NCI-H345 treated with DMSO at 0.1 percent for 48 hours (cell line): ENCODE data around the gene DIP2C.
"Not testable (repeated sequence)": the region's sequence is repeated elsewhere in the genome, so short reads cannot be mapped to it uniquely, and the experiment has no call there.

Experiments used
- DNase-seq: peaks from one replicate; lab custom pipeline; 2025; ENCODE audit not compliant: unreplicated experiment; lab: John Stamatoyannopoulos, UW

The DIP2C gene

GRCh38 chr10:600234-600633, 89.2 kb downstream of the DIP2C start:
- DNase-seq: no peak

DNA sequence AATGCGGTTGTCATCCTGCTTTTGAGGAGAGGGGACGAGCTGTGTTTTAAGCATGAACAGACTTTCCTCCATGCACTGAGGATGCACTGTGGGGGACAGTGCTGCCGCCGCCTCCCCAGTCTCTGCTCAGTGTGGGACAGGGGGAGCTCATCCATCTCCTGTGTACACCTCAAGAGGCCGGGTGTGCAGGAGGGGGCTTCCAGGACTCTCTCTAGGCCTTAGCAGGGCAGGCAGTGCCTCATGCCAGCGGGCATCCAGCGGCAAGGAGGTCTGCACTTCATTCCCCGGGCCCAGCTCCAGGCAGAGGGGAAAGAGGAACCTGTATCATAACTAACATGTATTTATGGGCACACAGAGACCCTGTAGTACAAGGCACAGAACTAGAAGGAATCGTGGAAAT, 89.7 kb downstream of the DIP2C start:
- no peak for DNase-seq

DNA sequence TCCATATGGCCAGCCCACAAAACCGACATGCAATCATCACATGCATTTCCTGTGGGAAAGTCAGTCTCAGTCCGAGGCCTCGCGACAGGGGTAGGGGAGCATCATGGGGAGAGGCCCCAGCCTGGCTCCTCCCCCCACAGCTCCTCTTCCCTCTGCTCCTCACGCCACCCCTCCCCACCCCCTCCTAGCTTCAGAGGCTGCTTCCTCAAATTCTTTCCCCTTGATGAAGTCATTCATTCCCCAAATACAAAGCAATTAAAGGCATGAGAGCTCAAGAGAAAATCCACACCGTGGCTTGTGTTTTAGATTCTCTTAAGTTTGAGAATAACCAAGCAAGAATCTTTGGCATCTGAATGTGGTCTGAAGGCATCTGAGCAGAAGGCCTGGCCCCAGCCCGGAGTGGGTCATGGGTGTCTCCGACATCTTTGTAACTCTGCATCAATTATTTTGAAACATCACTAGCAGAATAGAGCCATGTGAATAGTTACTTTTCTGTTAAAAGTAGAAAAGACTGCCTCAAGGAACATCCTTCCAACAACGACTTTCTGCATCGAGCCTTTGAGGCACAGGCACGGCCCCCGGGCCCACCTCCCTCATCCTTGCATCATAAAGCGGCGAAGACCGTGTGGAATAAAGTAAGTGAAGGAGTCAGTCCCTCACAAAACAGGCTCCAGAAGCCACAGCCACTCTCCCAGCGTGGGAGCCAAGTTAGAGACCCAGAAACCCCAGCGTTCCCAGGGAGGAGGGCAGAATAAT, 90.9 kb downstream of the DIP2C start:
- no peak for DNase-seq

DNA sequence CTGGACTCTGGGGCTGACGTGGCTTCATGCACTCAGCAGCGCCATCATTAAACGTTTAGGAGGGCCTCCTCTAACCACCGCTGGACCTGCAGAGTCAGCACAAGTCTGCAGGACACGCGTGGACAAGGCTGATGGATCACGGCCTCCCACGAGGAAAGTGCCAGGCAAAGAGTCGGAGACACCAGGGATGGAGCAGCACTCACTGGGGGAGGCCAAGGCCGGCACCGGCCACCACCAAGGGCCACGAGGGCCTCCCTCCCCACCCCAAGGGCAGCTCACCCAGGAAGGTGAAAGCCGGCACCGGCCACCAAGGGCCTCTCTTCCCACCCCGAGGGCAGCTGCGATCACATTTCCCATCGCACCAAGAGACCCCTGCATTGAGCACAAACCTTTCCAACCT, 91.5 kb downstream of the DIP2C start:
- no peak for DNase-seq

DNA sequence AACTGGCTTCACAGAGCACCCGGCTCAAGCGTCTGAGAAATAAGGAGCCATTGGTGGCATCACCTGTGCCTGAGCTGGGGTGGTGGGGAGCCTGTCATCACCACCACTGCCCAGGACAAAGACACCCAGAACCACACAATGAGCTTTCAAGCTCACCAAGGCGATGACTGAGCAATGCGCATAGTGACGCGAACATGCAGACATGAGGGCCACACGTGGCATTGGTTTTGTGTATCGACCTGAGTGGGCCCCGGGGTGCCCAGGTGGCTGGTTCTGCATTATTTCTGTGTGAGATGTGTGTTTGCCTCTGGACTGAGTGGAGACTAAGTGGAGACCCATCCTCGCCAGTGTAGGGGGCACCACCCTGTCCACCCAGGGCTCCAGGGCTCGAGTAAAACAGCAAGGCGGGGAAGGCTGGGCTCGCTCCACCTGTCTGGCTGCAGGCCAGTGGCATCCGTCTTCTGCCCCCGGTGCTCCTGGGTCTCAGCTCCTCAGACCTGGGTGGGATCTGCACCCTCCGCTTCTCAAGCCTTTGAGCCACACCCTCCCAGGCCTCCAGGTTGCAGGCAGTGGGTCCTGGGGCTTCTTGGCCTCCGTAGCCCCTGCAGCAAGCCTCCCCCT, 92.6 kb downstream of the DIP2C start:
- no peak for DNase-seq

GRCh38 chr10:596131-596530, 93.3 kb downstream of the DIP2C start:
- not testable (repeated sequence) for DNase-seq

DNA sequence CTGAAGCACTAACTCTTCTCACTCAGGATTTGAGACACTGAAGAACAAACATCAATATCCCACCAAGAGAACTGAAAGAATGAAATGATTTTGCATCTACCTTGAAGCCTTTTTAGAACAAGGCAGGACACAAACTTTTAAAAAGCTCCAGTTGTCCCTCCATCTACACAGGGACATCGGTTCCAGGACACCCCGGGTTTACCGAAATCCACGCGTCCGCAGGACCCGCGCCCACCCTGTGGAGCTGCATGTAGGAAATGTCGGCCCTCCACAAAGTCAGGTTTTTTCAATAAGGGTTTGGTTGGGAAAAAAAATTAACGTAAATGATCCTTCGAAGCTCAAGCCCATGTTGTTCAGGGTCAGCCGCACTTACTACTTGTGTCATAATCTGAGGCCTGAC, 94.0 kb downstream of the DIP2C start:
- DNase-seq: no peak

GRCh38 chr10:594584-595270, 94.7 kb downstream of the DIP2C start:
- DNase-seq: no peak

DNA sequence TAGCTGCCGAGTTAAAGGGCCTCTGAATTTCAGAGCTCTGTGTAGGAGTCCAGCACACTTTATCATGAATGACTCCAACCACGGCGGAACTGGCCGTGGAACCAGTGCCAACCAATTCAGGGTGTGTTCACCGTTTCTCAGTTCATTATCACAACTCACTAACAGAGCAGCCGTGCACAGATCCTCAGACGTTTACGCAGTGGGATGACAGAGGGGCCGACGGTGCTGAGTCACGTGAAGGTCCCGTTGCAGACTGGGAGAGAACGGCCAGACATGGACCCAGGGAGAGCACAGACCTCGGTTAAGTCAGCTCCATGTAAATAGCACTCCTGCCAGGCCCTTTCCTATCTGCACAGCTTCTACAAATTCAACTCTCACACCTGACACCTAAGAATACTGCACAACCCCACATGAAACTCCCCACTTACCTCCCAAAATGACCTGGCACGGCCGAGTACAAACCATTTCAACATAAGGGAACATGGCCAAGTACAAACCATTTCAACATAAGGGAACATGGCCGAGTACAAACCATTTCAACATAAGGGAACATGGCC, 95.5 kb downstream of the DIP2C start:
- no peak for DNase-seq

DNA sequence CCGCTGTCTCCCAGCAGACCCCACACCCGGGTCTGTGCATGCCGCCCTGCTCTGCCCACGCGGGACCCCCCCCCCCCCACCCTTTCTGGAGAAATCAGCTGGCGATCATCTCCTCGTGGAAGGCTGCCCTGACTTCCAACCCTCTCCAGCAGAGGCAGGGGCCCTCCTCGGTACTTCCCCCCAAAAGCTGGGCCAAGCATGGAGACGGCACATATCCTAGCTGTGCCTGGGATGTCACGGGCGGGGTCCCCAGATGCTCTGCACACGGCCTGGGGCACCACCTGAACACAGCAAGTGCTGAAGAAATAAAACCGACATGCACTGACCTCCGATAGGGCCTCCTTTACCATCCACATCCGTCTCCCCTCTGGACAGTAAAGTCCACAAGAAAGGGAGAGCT, 96.0 kb downstream of the DIP2C start:
- no peak for DNase-seq

GRCh38 chr10:593016-593415, 96.5 kb downstream of the DIP2C start:
- DNase-seq: no peak

DNA sequence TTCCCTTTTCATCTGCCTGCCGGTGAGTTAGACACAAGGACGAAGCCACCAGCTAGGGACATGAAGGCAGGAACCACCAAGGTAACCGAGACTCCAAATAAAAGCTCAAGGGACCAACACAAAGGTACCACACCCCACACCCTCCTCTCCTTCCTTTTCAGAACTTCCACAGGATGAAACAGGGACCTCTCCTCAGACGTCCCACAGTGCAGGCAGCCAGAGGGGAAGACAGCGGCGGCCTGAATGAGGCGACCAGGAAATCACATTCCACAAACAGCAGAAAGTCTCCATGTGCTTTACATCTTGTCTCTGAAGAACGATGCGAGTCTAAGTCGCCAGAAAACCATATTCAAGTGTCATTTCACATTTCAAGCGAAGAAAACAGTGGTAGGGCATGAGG, 97.8 kb downstream of the DIP2C start:
- no peak for DNase-seq

- no peak for DNase-seq
Observed at GRCh38 chr10:590721-591120, 98.7 kb downstream of the DIP2C start.

DNA sequence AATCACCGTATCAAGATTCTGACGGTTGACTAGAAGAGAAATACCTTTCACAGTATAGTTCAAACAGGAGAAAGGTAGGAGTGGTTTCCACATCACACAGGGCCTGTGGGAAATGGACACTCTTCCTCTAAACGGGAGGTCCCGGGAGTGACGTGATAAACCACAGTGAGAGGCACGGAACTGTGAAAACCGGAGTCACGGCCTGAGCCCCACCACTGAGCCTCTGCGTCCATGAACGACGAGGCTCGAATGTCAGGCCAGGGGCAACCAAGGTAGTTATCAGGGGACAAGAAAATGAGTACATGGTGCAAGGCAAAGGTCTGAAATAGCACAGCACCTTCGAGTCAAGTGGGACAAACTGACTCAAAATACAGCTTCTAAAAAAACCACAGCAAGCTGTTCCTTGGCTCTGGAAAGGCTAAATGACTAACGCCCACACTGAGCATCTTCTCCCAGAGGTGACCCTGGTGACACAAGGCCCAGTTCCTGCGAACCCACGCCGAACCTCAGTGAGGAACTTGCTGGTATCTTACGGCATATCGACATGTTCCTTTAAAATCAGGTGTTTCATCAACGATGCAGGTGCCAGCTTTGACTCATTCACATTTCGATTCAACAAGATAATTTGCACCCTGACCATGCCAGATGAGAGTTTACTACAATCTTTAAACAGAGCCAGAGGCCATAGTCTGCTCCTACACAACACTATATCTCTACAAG, 99.3 kb downstream of the DIP2C start:
- DNase-seq: no peak

DNA sequence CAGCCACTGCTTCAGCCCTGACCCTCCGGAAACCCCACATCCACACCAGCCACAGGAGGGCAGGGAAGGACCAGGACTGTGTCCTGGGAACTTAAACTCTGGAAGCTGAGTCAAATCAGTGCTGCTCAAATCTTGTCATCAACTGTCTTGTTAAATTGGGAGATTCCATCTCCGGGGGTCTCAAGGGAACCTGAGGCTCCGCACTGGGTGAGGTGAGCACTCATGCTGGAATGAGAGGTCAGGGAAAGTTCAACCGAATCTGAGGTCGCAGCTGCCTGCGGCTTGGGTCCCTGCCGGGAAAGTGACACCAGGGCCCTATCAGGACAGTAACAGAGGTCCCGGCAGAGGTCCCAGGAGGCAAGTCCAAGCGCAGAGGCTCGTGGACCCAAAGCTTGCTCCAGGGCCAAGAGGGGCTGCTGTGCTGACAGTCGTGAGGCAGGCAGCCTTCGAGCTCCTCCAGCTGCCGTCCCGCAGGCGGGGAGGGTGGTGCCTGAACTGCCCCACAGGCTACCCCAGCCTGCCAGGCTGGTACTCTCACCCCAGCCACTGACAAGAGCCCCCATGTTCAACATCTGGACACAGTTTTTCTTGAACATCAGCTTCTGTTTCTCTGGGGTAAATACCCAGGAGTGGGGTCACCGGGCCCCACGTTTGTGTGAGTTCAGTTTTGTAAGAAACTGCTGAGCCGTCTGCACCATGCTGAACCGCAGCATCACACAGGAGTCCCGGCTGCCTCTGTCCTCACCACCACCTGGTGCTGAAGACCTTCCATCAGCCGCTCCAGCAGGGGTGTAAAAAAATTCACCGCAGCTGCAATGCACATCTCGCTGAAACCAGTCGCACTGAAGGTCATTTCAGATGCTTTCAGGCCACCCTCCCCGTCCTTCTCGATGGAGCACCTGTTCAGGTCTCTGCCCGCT, 101.0 kb downstream of the DIP2C start:
- no peak for DNase-seq

DNA sequence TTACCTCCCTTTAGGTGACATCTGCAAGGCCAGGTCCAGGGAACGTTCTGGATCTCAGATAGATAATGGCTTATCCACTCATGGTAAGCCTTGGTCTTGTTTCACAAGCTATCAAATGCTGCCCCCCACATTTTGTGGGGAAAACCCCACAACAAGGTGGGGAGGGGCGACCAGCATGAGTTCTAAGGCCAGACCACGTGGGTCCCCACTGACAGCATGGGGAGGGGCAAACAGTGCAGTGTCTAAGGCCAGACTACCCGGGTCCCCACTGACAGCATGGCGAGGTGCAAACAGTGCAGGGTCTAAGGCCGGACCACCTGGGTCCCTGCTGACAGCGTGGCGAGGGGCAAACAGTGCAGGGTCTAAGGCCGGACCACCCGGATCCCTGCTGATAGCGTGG, 102.8 kb downstream of the DIP2C start:
- no peak for DNase-seq

DNA sequence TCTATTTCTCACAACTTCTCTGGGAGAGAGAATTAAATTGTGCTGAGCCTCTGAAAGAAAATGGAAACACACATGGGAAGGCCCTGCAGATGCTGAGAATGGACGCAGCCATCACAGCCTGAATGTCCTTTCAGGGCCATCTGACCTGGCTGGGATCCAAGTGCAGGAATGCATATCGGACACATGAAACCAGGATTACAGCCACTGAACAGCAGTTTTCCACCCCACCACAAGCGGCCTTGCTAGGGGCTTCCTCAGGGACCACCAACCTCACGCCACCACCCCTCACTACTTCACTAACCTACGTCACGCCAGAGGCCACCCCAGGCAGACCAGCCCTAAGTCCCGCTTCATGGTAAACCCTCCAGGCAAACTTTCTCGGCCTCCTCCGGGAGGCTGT, 103.3 kb downstream of the DIP2C start:
- no peak for DNase-seq

DNA sequence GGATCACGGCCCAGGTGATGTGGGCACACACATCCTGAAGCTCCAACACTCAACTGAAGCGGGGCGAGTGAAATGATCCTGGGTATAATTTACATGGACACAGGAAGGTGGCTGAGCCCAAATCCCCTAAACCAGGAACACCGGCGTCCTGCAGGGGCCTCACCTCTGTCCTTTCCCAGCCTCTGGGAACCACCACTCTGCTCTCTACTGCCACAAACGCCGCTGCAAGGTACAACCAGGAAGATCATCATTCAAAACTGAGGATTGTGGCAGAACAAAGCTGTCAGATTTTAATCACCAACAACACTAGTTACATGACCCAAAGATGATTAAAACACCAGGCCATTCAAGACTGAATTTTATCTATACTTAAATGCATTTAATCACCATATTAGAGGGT, 104.0 kb downstream of the DIP2C start:
- no peak for DNase-seq

- not testable (repeated sequence) for DNase-seq
Observed at GRCh38 chr10:584497-585290, 104.8 kb downstream of the DIP2C start.

- no peak for DNase-seq
Observed at GRCh38 chr10:583433-583832, 106.0 kb downstream of the DIP2C start.
